DOHH2 (cell line): ENCODE data around the gene MMUT.

Source experiments
- EZH2phosphoT487 ChIP-seq: fragments of 200-600 bp; sonication (generic); IDR thresholded peaks from 2 replicates; pipeline ENCODE4 v1.6.1; 2017; ENCODE audit warnings: borderline replicate concordance, mild to moderate bottlenecking, antibody characterized with exemption, low read length, moderate library complexity, mixed read lengths
- TF ChIP-seq, protein P1 (sequence below): fragments of 200-600 bp; sonication (generic); IDR thresholded peaks from one replicate; pipeline ENCODE4 v1.5.1; 2014; ENCODE audit warnings: antibody characterized with exemption, mild to moderate bottlenecking, low read depth, low read length; ENCODE audit not compliant: poor library complexity, severe bottlenecking

DNA sequence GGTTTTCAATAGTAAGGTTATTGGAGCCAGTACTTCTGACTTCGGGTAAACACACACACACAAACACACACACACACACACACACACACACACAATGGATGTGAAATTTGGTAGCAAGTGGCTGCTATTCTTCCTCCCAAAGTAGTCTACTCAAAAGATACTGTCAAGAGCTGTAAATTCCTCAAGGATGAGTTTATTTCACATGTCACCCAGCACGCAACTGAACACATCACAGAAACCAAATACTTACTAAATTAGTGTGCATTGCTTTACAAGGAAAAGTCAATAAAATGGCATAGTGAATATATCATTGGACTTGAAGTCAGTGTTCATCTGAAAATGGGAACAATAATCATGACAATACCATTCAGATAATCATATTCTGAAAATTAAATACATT, 32.9 kb downstream of the MMUT start:
- TF ChIP-seq, protein P1, sequence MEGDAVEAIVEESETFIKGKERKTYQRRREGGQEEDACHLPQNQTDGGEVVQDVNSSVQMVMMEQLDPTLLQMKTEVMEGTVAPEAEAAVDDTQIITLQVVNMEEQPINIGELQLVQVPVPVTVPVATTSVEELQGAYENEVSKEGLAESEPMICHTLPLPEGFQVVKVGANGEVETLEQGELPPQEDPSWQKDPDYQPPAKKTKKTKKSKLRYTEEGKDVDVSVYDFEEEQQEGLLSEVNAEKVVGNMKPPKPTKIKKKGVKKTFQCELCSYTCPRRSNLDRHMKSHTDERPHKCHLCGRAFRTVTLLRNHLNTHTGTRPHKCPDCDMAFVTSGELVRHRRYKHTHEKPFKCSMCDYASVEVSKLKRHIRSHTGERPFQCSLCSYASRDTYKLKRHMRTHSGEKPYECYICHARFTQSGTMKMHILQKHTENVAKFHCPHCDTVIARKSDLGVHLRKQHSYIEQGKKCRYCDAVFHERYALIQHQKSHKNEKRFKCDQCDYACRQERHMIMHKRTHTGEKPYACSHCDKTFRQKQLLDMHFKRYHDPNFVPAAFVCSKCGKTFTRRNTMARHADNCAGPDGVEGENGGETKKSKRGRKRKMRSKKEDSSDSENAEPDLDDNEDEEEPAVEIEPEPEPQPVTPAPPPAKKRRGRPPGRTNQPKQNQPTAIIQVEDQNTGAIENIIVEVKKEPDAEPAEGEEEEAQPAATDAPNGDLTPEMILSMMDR, result no peak
- no peak for TF ChIP-seq EZH2phosphoT487
